GM18508 (cell line): ENCODE results near the gene MNS1.
"Not testable (repeated sequence)": the region's sequence is repeated elsewhere in the genome, so short reads cannot be mapped to it uniquely, and the experiment has no call there.

Source experiments
- ATAC-seq: cut with Tn5 transposase; IDR thresholded peaks from one replicate; pipeline ENCODE4 v1.9.1; 2021; ENCODE audit warnings: moderate number of reproducible peaks; ENCODE audit not compliant: insufficient read depth, unreplicated experiment

Gene MNS1

GRCh38 chr15:56464893-56465520 is at the start of gene MNS1:
TSS of gene MNS1 (minus strand) at chr15:56465137. CDS start at chr15:56464972, 165 bp downstream.
- ATAC-seq: peak; percentile 94

GRCh38 chr15:56496635-56497034 is 31.7 kb upstream of the MNS1 start:
- peak; percentile 72 for ATAC-seq

- no peak for ATAC-seq
These were observed 30.6 kb upstream of the MNS1 start for GRCh38 chr15:56495533-56495932.

GRCh38 chr15:56495053-56495452 is 30.1 kb upstream of the MNS1 start:
- no peak for ATAC-seq

- no peak for ATAC-seq
These were observed 28.0 kb upstream of the MNS1 start for GRCh38 chr15:56492791-56493555.

GRCh38 chr15:56492236-56492635 is 27.3 kb upstream of the MNS1 start:
- no peak for ATAC-seq

- no peak for ATAC-seq
These were observed 26.3 kb upstream of the MNS1 start for GRCh38 chr15:56491110-56491722.

- no peak for ATAC-seq
These were observed 25.5 kb upstream of the MNS1 start for GRCh38 chr15:56490461-56490860.

GRCh38 chr15:56486206-56486605 is 21.3 kb upstream of the MNS1 start:
- ATAC-seq: not testable (repeated sequence)

GRCh38 chr15:56485426-56485825 is 20.5 kb upstream of the MNS1 start:
- not testable (repeated sequence) for ATAC-seq

- no peak for ATAC-seq
These were observed 19.4 kb upstream of the MNS1 start for GRCh38 chr15:56484287-56484686.

GRCh38 chr15:56475351-56475750 is 10.4 kb upstream of the MNS1 start:
- no peak for ATAC-seq

GRCh38 chr15:56473017-56473416 is 8.1 kb upstream of the MNS1 start:
- ATAC-seq: no peak

- ATAC-seq: no peak
These were observed 7.3 kb upstream of the MNS1 start for GRCh38 chr15:56472278-56472677.

GRCh38 chr15:56471440-56472069 is 6.6 kb upstream of the MNS1 start:
- ATAC-seq: no peak

GRCh38 chr15:56469483-56469882 is 4.5 kb upstream of the MNS1 start:
- no peak for ATAC-seq

- ATAC-seq: peak; percentile 47
These were observed 3.5 kb upstream of the MNS1 start for GRCh38 chr15:56468401-56468800.

- no peak for ATAC-seq
These were observed 2.7 kb upstream of the MNS1 start for GRCh38 chr15:56467616-56468015.

- ATAC-seq: no peak
These were observed 4.0 kb downstream of the MNS1 start for GRCh38 chr15:56460947-56461346.

- ATAC-seq: no peak
These were observed 4.9 kb downstream of the MNS1 start for GRCh38 chr15:56460071-56460470.

GRCh38 chr15:56459096-56459495 is 5.8 kb downstream of the MNS1 start:
- ATAC-seq: no peak
